H1 (cell line): ENCODE measurements around the gene KLHL17.

ENCODE experiments used
- CEBPB ChIP-seq: IDR thresholded peaks from 2 replicates; pipeline ENCODE4 v1.6.1; 2012; ENCODE audit warnings: low read depth, low read length
- TF ChIP-seq, protein P1 (sequence below), 3 experiments: IDR thresholded peaks; 1 replicate in 2 of 3; 2 replicates in 1 of 3; pipeline versions ENCODE4 v1.5.1 to v1.6.1; 2011; ENCODE audit warnings: low read length in 3 of 3, mild to moderate bottlenecking in 3 of 3, inconsistent platforms in 2 of 3, low read depth in 1 of 3, moderate library complexity in 1 of 3; ENCODE audit not compliant: insufficient read depth in 1 of 3; ENCODE audit errors: control extremely low read depth in 1 of 3

- TF ChIP-seq, protein P1, sequence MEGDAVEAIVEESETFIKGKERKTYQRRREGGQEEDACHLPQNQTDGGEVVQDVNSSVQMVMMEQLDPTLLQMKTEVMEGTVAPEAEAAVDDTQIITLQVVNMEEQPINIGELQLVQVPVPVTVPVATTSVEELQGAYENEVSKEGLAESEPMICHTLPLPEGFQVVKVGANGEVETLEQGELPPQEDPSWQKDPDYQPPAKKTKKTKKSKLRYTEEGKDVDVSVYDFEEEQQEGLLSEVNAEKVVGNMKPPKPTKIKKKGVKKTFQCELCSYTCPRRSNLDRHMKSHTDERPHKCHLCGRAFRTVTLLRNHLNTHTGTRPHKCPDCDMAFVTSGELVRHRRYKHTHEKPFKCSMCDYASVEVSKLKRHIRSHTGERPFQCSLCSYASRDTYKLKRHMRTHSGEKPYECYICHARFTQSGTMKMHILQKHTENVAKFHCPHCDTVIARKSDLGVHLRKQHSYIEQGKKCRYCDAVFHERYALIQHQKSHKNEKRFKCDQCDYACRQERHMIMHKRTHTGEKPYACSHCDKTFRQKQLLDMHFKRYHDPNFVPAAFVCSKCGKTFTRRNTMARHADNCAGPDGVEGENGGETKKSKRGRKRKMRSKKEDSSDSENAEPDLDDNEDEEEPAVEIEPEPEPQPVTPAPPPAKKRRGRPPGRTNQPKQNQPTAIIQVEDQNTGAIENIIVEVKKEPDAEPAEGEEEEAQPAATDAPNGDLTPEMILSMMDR (IDR thresholded peaks at IDR 0.05; ENCODE audit: control extremely low read depth in 1 of 3, insufficient read depth in 1 of 3, low read depth in 1 of 3, low read length in 3 of 3), result no peak
- TF ChIP-seq CEBPB, result no peak
These were observed 44.7 kb downstream of the KLHL17 start for GRCh38 chr1:1004780-1005697.
